ENCODE data around the gene GIMAP1.
"Not testable (repeated sequence)": the region's sequence is repeated elsewhere in the genome, so short reads cannot be mapped to it uniquely, and the experiment has no call there.

- TF ChIP-seq CTCF (optimal IDR thresholded peaks at IDR 0.05 in 1 of 3, IDR thresholded peaks at IDR 0.05 in 1 of 3, conservative IDR thresholded peaks at IDR 0.05 in 1 of 3; ENCODE audit: extremely low read depth in 1 of 3, insufficient read depth in 2 of 3, low read length in 3 of 3); EZH2 (IDR thresholded peaks at IDR 0.05; ENCODE audit: low read length): not testable (repeated sequence)
These were observed 36.0 kb upstream of the GIMAP1 start for GRCh38 chr7:150680364-150680763.

Data from keratinocyte (primary cell).